Measurements from ENCODE around the gene PRSS50. TPM values are rescaled to one million over a fixed set of nuclear protein-coding genes. Genes with fewer than 3 reads are reported as not detected.

PRSS50 gene
- total RNA-seq, 2 experiments from 2014 or later, result not detected

- ATAC-seq (no peak), DNase-seq (no peak)
- H3K36me3 Mint-ChIP-seq (ENCODE audit: low read depth), result no peaks in the 10 kb centered on the region
- intact Hi-C loops (cut with micrococcal nuclease), result no loop called here
- H3K27me3 Mint-ChIP-seq, result no peaks in the 10 kb centered on the region
- H3K9me3 Mint-ChIP-seq, result no peaks in the 10 kb centered on the region
- no peaks in the 10 kb centered on the region for H3K4me1 Mint-ChIP-seq (ENCODE audit: low read depth)
- H3K27ac Mint-ChIP-seq, result no peak overlapping the region
- TF ChIP-seq, protein P1, sequence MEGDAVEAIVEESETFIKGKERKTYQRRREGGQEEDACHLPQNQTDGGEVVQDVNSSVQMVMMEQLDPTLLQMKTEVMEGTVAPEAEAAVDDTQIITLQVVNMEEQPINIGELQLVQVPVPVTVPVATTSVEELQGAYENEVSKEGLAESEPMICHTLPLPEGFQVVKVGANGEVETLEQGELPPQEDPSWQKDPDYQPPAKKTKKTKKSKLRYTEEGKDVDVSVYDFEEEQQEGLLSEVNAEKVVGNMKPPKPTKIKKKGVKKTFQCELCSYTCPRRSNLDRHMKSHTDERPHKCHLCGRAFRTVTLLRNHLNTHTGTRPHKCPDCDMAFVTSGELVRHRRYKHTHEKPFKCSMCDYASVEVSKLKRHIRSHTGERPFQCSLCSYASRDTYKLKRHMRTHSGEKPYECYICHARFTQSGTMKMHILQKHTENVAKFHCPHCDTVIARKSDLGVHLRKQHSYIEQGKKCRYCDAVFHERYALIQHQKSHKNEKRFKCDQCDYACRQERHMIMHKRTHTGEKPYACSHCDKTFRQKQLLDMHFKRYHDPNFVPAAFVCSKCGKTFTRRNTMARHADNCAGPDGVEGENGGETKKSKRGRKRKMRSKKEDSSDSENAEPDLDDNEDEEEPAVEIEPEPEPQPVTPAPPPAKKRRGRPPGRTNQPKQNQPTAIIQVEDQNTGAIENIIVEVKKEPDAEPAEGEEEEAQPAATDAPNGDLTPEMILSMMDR (IDR thresholded peaks at IDR 0.05), result no peak
- ChIA-PET CTCF (interaction anchor here (0.8 kb wide), 2 partner anchors 8 to 213 kb away, joined by 3 read pairs; no protein-coding TSS in a partner anchor), POLR2A (no interaction called here)
- no peak overlapping the region for H3K4me3 Mint-ChIP-seq
Measured at GRCh38 chr3:46667061-46667621, 50.5 kb downstream of the PRSS50 start.

- TF ChIP-seq, protein P1 (IDR thresholded peaks at IDR 0.05), result no peak
- ChIA-PET POLR2A (no interaction called here), CTCF (interaction anchor here (0.8 kb wide), 2 partner anchors 8 to 214 kb away, joined by 3 read pairs; no protein-coding TSS in a partner anchor)
- no peaks in the 10 kb centered on the region for H3K36me3 Mint-ChIP-seq (ENCODE audit: low read depth)
- no peak overlapping the region for H3K4me3 Mint-ChIP-seq
- DNase-seq (no peak), ATAC-seq (no peak)
- intact Hi-C loops (cut with micrococcal nuclease), result no loop called here
- no peak overlapping the region for H3K27ac Mint-ChIP-seq
- no peaks in the 10 kb centered on the region for H3K4me1 Mint-ChIP-seq (ENCODE audit: low read depth)
- no peaks in the 10 kb centered on the region for H3K9me3 Mint-ChIP-seq
- no peaks in the 10 kb centered on the region for H3K27me3 Mint-ChIP-seq
Measured at GRCh38 chr3:46666453-46666845, 51.2 kb downstream of the PRSS50 start.

GRCh38 chr3:46665763-46666452 is 51.8 kb downstream of the PRSS50 start:
- no peaks in the 10 kb centered on the region for H3K36me3 Mint-ChIP-seq (ENCODE audit: low read depth)
- H3K9me3 Mint-ChIP-seq, result no peaks in the 10 kb centered on the region
- no peak for DNase-seq
- ChIA-PET POLR2A (no interaction called here), CTCF (interaction anchor here (0.8 kb wide), 1 partner anchor 215 kb away, joined by 3 read pairs; no protein-coding TSS in a partner anchor)
- no peaks in the 10 kb centered on the region for H3K27me3 Mint-ChIP-seq
- H3K4me1 Mint-ChIP-seq (ENCODE audit: low read depth), result no peaks in the 10 kb centered on the region
- intact Hi-C loops (cut with micrococcal nuclease), result no loop called here
- H3K27ac Mint-ChIP-seq, result no peak overlapping the region
- ATAC-seq, result no peak
- TF ChIP-seq, protein P1 (IDR thresholded peaks at IDR 0.05), result no peak
- H3K4me3 Mint-ChIP-seq, result no peak overlapping the region

- H3K4me1 Mint-ChIP-seq (ENCODE audit: low read depth), result no peaks in the 10 kb centered on the region
- H3K4me3 Mint-ChIP-seq, result no peak overlapping the region
- H3K36me3 Mint-ChIP-seq (ENCODE audit: low read depth), result no peaks in the 10 kb centered on the region
- H3K9me3 Mint-ChIP-seq, result no peaks in the 10 kb centered on the region
- no peaks in the 10 kb centered on the region for H3K27me3 Mint-ChIP-seq
- H3K27ac Mint-ChIP-seq, result no peak overlapping the region
- no peak for ATAC-seq
- intact Hi-C loops (cut with micrococcal nuclease), result no loop called here
- TF ChIP-seq, protein P1 (IDR thresholded peaks at IDR 0.05), result no peak
- DNase-seq, result no peak
- CTCF ChIA-PET, result interaction anchor here (1.0 to 1.2 kb wide), 2 partner anchors 30 to 177 kb away, joined by 3 to 4 read pairs; no protein-coding TSS in a partner anchor
- POLR2A ChIA-PET, result no interaction called here
Measured at GRCh38 chr3:46664971-46665762, 52.5 kb downstream of the PRSS50 start.
